OCI-LY1 (cell line): Measurements from ENCODE around the gene TINAG.

Source experiments
- EZH2 ChIP-seq: fragments of 200-600 bp; sonication (generic), shearing (Covaris generic); IDR thresholded peaks from 2 replicates; pipeline ENCODE4 v1.8.0; 2017; ENCODE audit warnings: borderline replicate concordance, mixed run types, mild to moderate bottlenecking, antibody characterized with exemption, low read length, moderate library complexity, mixed read lengths
- TF ChIP-seq, protein P1 (sequence below): fragments of 200-600 bp; sonication (generic), shearing (Covaris generic); IDR thresholded peaks from 2 replicates; pipeline ENCODE4 v1.5.1; 2017; ENCODE audit warnings: mild to moderate bottlenecking, antibody characterized with exemption, low read length, moderate library complexity, mixed read lengths

DNA sequence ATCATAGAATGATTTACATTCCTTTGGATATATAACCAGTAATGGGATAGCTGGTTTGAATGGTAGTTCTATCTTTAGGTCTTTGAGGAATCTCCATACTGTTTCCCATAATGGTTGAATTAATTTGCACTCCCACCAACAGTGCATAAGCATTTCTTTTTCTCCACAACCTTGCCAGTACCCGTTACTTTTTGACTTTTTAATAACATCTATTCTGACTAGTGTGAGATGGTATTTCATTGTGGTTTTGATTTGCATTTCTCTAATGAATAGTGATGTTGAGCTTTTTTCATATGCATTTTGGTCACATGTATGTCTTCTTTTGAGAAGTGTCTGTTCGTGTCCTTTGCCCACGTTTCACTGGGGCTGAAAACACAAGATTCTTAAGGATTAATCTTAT is 107.3 kb downstream of the TINAG start:
- TF ChIP-seq, protein P1, sequence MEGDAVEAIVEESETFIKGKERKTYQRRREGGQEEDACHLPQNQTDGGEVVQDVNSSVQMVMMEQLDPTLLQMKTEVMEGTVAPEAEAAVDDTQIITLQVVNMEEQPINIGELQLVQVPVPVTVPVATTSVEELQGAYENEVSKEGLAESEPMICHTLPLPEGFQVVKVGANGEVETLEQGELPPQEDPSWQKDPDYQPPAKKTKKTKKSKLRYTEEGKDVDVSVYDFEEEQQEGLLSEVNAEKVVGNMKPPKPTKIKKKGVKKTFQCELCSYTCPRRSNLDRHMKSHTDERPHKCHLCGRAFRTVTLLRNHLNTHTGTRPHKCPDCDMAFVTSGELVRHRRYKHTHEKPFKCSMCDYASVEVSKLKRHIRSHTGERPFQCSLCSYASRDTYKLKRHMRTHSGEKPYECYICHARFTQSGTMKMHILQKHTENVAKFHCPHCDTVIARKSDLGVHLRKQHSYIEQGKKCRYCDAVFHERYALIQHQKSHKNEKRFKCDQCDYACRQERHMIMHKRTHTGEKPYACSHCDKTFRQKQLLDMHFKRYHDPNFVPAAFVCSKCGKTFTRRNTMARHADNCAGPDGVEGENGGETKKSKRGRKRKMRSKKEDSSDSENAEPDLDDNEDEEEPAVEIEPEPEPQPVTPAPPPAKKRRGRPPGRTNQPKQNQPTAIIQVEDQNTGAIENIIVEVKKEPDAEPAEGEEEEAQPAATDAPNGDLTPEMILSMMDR: no peak
- no peak for TF ChIP-seq EZH2
